Neuronal stem cell (in vitro differentiated cells): ENCODE measurements around the gene GPR75. TPM values are rescaled to one million over a fixed set of nuclear protein-coding genes. Genes with fewer than 3 reads are reported as not detected.
A peak's percentile ranks its signal among the peaks of the same experiment; 100 is the strongest.

ENCODE experiments used
- DNase-seq: peaks from one replicate; pipeline ENCODE4 v3.0.0-alpha.2; 2013; ENCODE audit warnings: low spot score
- H2AFZ ChIP-seq: one replicate; pipeline ENCODE4 v1.6.1; 2013; ENCODE audit warnings: mild to moderate bottlenecking, low read length, inconsistent platforms
- H2AK5ac ChIP-seq: 2 replicates; pipeline ENCODE4 v1.6.1; 2013; ENCODE audit warnings: low read depth, mild to moderate bottlenecking, inconsistent platforms, low read length, moderate library complexity, mixed read lengths
- H2BK120ac ChIP-seq: 2 replicates; pipeline ENCODE4 v1.6.1; 2013; ENCODE audit warnings: low read depth, mild to moderate bottlenecking, inconsistent platforms, low read length, moderate library complexity, mixed read lengths
- H2BK12ac ChIP-seq: one replicate; pipeline ENCODE4 v1.6.1; 2013; ENCODE audit warnings: low read length, inconsistent platforms
- H2BK15ac ChIP-seq: 2 replicates; pipeline ENCODE4 v1.6.1; 2013; ENCODE audit warnings: mild to moderate bottlenecking, low read length, inconsistent platforms, mixed read lengths
- H2BK5ac ChIP-seq: one replicate; pipeline ENCODE4 v1.6.1; 2013; ENCODE audit warnings: inconsistent platforms, mild to moderate bottlenecking, low read length, moderate library complexity
- H3K14ac ChIP-seq: one replicate; pipeline ENCODE4 v1.6.1; 2013; ENCODE audit warnings: low read length, inconsistent platforms
- H3K18ac ChIP-seq: 2 replicates; pipeline ENCODE4 v1.6.1; 2013; ENCODE audit warnings: low read length, inconsistent platforms
- H3K23ac ChIP-seq: 2 replicates; pipeline ENCODE4 v1.6.1; 2013; ENCODE audit warnings: low read depth, mild to moderate bottlenecking, mixed read lengths, low read length, inconsistent platforms; ENCODE audit not compliant: poor library complexity
- H3K27ac ChIP-seq: replicated peaks from 3 replicates; pipeline ENCODE4 v1.5.1; 2013; ENCODE audit warnings: low read length, inconsistent platforms
- H3K27me3 ChIP-seq, 3 experiments: 2 replicates each; pipeline ENCODE4 v1.6.1; 2013; ENCODE audit warnings: low read length in 3 of 3, mild to moderate bottlenecking in 2 of 3, inconsistent platforms in 1 of 3, low read depth in 1 of 3, mixed read lengths in 1 of 3, moderate library complexity in 1 of 3; ENCODE audit not compliant: control insufficient read depth in 3 of 3, insufficient read depth in 3 of 3
- H3K36me3 ChIP-seq, 2 donors: replicated peaks in 1 of 2; 2 replicates each; pipeline ENCODE4 v1.6.1; 2013; ENCODE audit warnings: low read length in 2 of 2; ENCODE audit not compliant: control insufficient read depth in 2 of 2, insufficient read depth in 2 of 2
- H3K4ac ChIP-seq: 2 replicates; pipeline ENCODE4 v1.6.1; 2013; ENCODE audit warnings: inconsistent platforms, mild to moderate bottlenecking, low read length, moderate library complexity
- H3K4me1 ChIP-seq, 2 donors: 1 replicate in 1 of 2; 2 replicates in 1 of 2; pipeline ENCODE4 v1.6.1; 2013; ENCODE audit warnings: low read length in 2 of 2, low read depth in 1 of 2; ENCODE audit not compliant: control insufficient read depth in 2 of 2, insufficient read depth in 1 of 2
- H3K4me2 ChIP-seq: one replicate; pipeline ENCODE4 v1.6.1; 2013; ENCODE audit warnings: mild to moderate bottlenecking, low read length, inconsistent platforms; ENCODE audit not compliant: insufficient read depth, poor library complexity, severe bottlenecking
- H3K4me3 ChIP-seq, 2 donors: 2 replicates each; pipeline ENCODE4 v1.5.1; 2013; ENCODE audit warnings: low read length in 2 of 2, mild to moderate bottlenecking in 2 of 2, inconsistent platforms in 1 of 2, moderate library complexity in 1 of 2
- H3K79me1 ChIP-seq: one replicate; pipeline ENCODE4 v1.6.1; 2013; ENCODE audit warnings: low read depth, mild to moderate bottlenecking, inconsistent platforms, low read length, moderate library complexity
- H3K9ac ChIP-seq: one replicate; pipeline ENCODE4 v1.6.1; 2013; ENCODE audit warnings: mild to moderate bottlenecking, low read depth, low read length, inconsistent platforms; ENCODE audit not compliant: poor library complexity
- H3K9me3 ChIP-seq, 2 donors: replicated peaks in 1 of 2; 2 replicates each; pipeline versions ENCODE3 to v1.6.1; 2013; ENCODE audit warnings: low read length in 2 of 2, mild to moderate bottlenecking in 2 of 2, inconsistent platforms in 1 of 2, low read depth in 1 of 2, mixed read lengths in 1 of 2, moderate library complexity in 1 of 2; ENCODE audit not compliant: control insufficient read depth in 2 of 2, insufficient read depth in 1 of 2
- H4K8ac ChIP-seq: one replicate; pipeline ENCODE4 v1.6.1; 2013; ENCODE audit warnings: low read depth, mild to moderate bottlenecking, inconsistent platforms, low read length, moderate library complexity
- H4K91ac ChIP-seq: one replicate; pipeline ENCODE4 v1.6.1; 2013; ENCODE audit warnings: low read length, low read depth, mild to moderate bottlenecking, inconsistent platforms; ENCODE audit not compliant: poor library complexity
- WGBS, 2 donors: extraction: QIAGEN DNeasy Blood & Tissue Kit; methylation state at CpG; one replicate each; pipeline ENCODE4 v1.1.7; 2013; ENCODE audit warnings: missing lambda C conversion rate in 2 of 2, mixed read lengths in 1 of 2; ENCODE audit not compliant: insufficient read length in 2 of 2, insufficient replicate concordance in 1 of 2; ENCODE audit errors: extremely low coverage in 2 of 2; 5-methylcytosine and 5-hydroxymethylcytosine counted together
- polyA plus RNA-seq, 2 experiments: library from polyadenylated mRNA; stranded (reverse); fragments of 200-250 nt; gene quantifications; one replicate each; pipeline ENCODE4 v1.2.3, GENCODE V29; 2013

GPR75 gene
- 1.2 TPM for polyA plus RNA-seq (2013, experiment 1 of 2)
- 1.2 TPM for polyA plus RNA-seq (2013, experiment 2 of 2)

DNA sequence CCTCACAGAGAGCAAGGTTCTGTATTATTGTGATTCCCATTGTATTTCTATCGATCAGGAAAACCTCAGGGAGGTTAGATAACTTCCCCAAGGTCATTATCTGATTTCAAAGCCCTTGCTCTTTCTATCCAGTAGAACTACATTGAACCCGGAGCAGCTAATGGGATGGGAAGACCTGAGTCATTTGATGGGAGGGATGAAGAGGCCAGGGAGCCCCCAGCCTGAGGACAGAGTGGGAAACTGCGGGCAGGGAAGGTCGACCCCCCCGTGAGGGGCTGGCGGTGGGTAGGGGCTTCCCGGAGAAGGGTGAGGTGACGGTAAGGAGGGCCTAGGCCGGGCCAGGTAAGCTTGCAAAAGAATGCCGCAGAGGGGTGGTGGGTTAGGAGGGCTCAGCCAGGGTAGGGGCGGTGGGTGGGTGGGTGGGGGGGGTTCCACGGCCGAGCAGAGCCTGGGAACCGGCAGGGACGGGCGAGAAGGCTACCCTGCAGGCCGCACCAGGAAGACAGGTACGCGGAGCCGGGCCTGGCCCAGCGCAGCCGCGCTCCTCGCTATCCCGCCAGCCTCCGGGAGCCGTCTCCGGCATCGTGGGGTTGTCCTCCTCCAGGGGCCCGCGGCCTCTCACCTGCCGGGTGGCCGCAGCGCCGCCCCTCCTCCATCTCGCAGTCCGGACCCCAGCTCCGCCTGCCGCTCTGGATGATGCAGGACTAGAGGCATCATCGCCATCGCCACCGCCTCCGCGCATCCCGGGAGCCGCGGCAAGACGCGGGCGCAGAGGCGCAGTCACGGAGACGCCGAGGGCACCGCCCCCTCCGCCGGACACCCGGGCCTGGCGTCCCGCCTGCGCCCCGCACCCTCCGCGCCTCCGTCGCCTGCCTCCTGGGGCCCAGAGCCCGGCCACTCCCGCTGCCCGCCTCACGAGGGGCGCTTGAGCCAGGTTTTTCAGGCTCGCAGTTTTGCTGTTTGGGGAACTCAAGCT lies at the start of gene GPR75:
Gene GPR75, minus strand, starts transcription at position 762 of the 976 bp plus-strand sequence. CDS start 5,211 bp downstream, outside the sequence.
- DNase-seq = peak; percentile 43
- Histone ChIP-seq H3K4ac (no peak within 1 kb of the TSS), H3K18ac (peak within 1 kb of the TSS; percentile 38), H4K91ac (no peak within 1 kb of the TSS), H3K9me3 (no peaks in the 10 kb centered on the region), H2AK5ac (no peak within 1 kb of the TSS), H3K9ac (peak within 1 kb of the TSS; percentile 77), H3K27me3 (no peaks in the 10 kb centered on the region), H3K27ac (no peak within 1 kb of the TSS), H4K8ac (no peak within 1 kb of the TSS), H3K4me1 (peaks cover 0 to 1% of the 10 kb centered on the region in 2 donors), H3K36me3 (peaks cover 5 to 64% of the 10 kb centered on the region in 2 donors), H2BK5ac (no peak within 1 kb of the TSS), H3K14ac (peak within 1 kb of the TSS; percentile 89), H3K23ac (no peak within 1 kb of the TSS), H2BK120ac (no peak within 1 kb of the TSS), H3K4me3 (peak within 1 kb of the TSS in 1 of 2 donors; percentile 74), H2BK12ac (no peak within 1 kb of the TSS), H2AFZ (no peak within 1 kb of the TSS), H3K4me2 (peak within 1 kb of the TSS; percentile 33), H2BK15ac (no peak within 1 kb of the TSS), H3K79me1 (no peaks in the 10 kb centered on the region)
- WGBS, 2 donors = no CpG with 5 or more reads among the region's 72 CpGs

DNA sequence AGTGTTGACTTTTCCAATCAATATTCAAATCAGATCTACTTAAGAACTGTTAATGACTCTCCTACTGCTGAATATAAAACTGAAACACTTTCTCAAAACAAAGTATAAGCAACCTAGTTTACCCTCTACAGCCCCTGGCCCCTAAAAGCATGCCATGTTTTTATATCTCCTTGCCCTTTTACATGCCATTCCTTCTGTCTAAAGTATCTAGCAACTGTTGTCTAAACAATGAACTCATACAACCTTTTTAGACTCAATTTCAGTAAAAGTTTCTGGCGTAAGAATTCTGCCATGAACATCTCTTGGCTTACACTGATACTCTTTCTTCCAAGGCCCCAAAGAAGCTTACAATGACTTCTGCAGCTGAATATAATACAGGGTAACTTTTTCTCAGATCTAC lies 47.8 kb upstream of the GPR75 start:
- H3K79me1 ChIP-seq = no peaks in the 10 kb centered on the region
- H3K4me2 ChIP-seq = no peak overlapping the region
- H3K18ac ChIP-seq = no peak overlapping the region
- H3K27me3 ChIP-seq = no peaks in the 10 kb centered on the region
- H3K23ac ChIP-seq = no peak overlapping the region
- no peak overlapping the region for H3K4ac ChIP-seq
- WGBS, 2 donors = no CpG with 5 or more reads among the region's 1 CpG
- H3K14ac ChIP-seq = no peak overlapping the region
- H3K9ac ChIP-seq = no peak overlapping the region
- H3K4me1 ChIP-seq = no peaks in the 10 kb centered on the region
- no peak overlapping the region for H2AK5ac ChIP-seq
- no peak overlapping the region for H2BK120ac ChIP-seq
- H2AFZ ChIP-seq = no peak overlapping the region
- no peak overlapping the region for H3K4me3 ChIP-seq
- no peak overlapping the region for H3K27ac ChIP-seq
- H2BK15ac ChIP-seq = no peak overlapping the region
- no peaks in the 10 kb centered on the region for H3K9me3 ChIP-seq
- peaks cover 7 to 86% of the 10 kb centered on the region in 2 donors for H3K36me3 ChIP-seq
- no peak for DNase-seq
- H4K91ac ChIP-seq = no peak overlapping the region
- no peak overlapping the region for H2BK5ac ChIP-seq
- no peak overlapping the region for H2BK12ac ChIP-seq
- H4K8ac ChIP-seq = no peak overlapping the region

DNA sequence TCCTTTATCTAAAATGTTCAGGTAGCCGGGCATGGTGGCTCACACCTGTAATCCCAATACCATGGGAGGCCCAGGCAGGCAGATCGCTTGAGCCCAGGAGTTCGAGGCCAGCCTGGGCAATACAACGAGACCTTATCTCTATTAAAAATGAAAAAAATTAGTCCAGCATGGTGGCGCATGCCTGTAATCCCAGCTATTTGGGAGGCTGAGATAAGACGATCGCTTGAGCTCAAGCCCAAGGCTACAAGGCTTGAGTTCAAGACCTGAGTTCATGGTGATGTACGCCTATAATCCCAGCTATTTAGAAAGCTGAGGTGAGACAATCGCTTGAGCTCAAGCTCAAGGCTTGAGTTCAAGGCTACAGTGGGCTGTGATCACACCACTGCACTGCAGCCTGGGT lies 45.6 kb upstream of the GPR75 start:
- H3K36me3 ChIP-seq = peaks cover 12 to 100% of the 10 kb centered on the region in 2 donors

DNA sequence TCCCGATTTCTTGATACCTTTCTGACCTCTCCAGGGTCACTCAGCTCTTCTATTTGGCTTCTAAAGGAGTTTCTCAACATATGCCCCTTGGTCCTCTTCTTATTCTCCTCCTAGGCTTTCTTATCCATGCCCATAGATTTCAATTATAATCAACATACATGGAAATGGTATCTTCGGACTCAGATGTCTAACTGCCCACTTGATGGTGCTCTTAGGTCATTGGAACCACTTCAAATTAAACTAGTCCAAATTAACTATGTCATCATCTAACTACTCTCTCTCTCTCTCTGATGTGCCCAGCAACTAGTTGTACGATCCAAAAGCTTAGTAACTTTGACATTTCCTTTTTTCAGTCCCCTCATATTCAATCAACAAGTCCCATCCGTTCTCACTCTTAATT lies 43.2 kb upstream of the GPR75 start:
- H3K36me3 ChIP-seq = peaks cover 20 to 100% of the 10 kb centered on the region in 2 donors
- H2BK12ac ChIP-seq = no peak overlapping the region
- H2BK15ac ChIP-seq = no peak overlapping the region
- H3K18ac ChIP-seq = no peak overlapping the region
- no peak overlapping the region for H4K8ac ChIP-seq
- no peak overlapping the region for H3K4ac ChIP-seq
- 100% methylated on average over 1 of the region's 4 CpGs; no CpG with 5 or more reads in 1 of the 2 donors for WGBS, 2 donors
- H2BK5ac ChIP-seq = no peak overlapping the region
- H3K27ac ChIP-seq = no peak overlapping the region
- H2AFZ ChIP-seq = no peak overlapping the region
- no peak overlapping the region for H3K4me2 ChIP-seq
- no peaks in the 10 kb centered on the region for H3K27me3 ChIP-seq
- no peaks in the 10 kb centered on the region for H3K9me3 ChIP-seq
- no peak overlapping the region for H3K14ac ChIP-seq
- H3K4me1 ChIP-seq = no peaks in the 10 kb centered on the region
- H3K4me3 ChIP-seq = no peak overlapping the region
- H3K23ac ChIP-seq = no peak overlapping the region
- DNase-seq = no peak
- H2BK120ac ChIP-seq = no peak overlapping the region
- no peaks in the 10 kb centered on the region for H3K79me1 ChIP-seq
- no peak overlapping the region for H3K9ac ChIP-seq
- no peak overlapping the region for H4K91ac ChIP-seq
- no peak overlapping the region for H2AK5ac ChIP-seq

More for the DNA sequence above, 45.6 kb upstream of the GPR75 start:
- Histone ChIP-seq H4K91ac (no peak overlapping the region), H3K27ac (no peak overlapping the region), H2BK120ac (no peak overlapping the region), H2BK5ac (no peak overlapping the region), H3K23ac (no peak overlapping the region), H3K4me2 (no peak overlapping the region), H3K9me3 (no peaks in the 10 kb centered on the region), H3K14ac (no peak overlapping the region), H4K8ac (no peak overlapping the region), H2BK15ac (no peak overlapping the region), H3K27me3 (no peaks in the 10 kb centered on the region), H3K79me1 (no peaks in the 10 kb centered on the region), H3K9ac (no peak overlapping the region), H3K4me1 (no peaks in the 10 kb centered on the region), H3K4ac (no peak overlapping the region), H2AFZ (no peak overlapping the region), H3K18ac (no peak overlapping the region), H2AK5ac (no peak overlapping the region), H2BK12ac (no peak overlapping the region), H3K4me3 (no peak overlapping the region)
- no CpG with 5 or more reads among the region's 9 CpGs for WGBS, 2 donors
- no peak for DNase-seq
